Neutrophil (primary cell): Measurements from ENCODE around the gene CETP.

ENCODE experiments used
- H3K27ac ChIP-seq: fragments of 200-600 bp; sonication (generic); 2 replicates; pipeline ENCODE4 v1.5.1; 2016; ENCODE audit warnings: mild to moderate bottlenecking, moderate library complexity
- H3K27me3 ChIP-seq: fragments of 200-600 bp; sonication (generic); 2 replicates; pipeline ENCODE4 v1.6.0; 2016; ENCODE audit warnings: mild to moderate bottlenecking
- H3K36me3 ChIP-seq: fragments of 200-600 bp; sonication (generic); 2 replicates; pipeline ENCODE4 v1.5.1; 2017
- H3K4me1 ChIP-seq, 2 experiments: fragments of 200-600 bp in 1 of 2; sonication (generic) in 1 of 2; 1 replicate in 1 of 2; 2 replicates in 1 of 2; pipeline versions ENCODE4 v1.5.1 to v1.6.1; 2013 to 2016; ENCODE audit warnings: low read depth in 1 of 2, low read length in 1 of 2, mild to moderate bottlenecking in 1 of 2, moderate library complexity in 1 of 2; ENCODE audit not compliant: control insufficient read depth in 1 of 2, insufficient read depth in 1 of 2
- H3K4me3 ChIP-seq, 2 experiments: fragments of 200-600 bp in 1 of 2; sonication (generic) in 1 of 2; 1 replicate in 1 of 2; 2 replicates in 1 of 2; pipeline ENCODE4 v1.5.1; 2013 to 2016; ENCODE audit warnings: low read depth in 1 of 2, low read length in 1 of 2, mild to moderate bottlenecking in 1 of 2, moderate library complexity in 1 of 2
- H3K9me3 ChIP-seq: fragments of 200-600 bp; sonication (generic); 2 replicates; pipeline ENCODE4 v1.5.1; 2016
- CTCF ChIP-seq: fragments of 200-600 bp; sonication (generic); IDR thresholded peaks from 2 replicates; pipeline ENCODE4 v1.5.1; 2016; ENCODE audit warnings: antibody characterized with exemption

The CETP gene

GRCh38 chr16:57008440-57008839 is 46.7 kb downstream of the CETP start:
- no peak for TF ChIP-seq CTCF
- Histone ChIP-seq H3K36me3 (peaks cover 13% of the 10 kb centered on the region), H3K4me3 (no peak overlapping the region), H3K9me3 (no peaks in the 10 kb centered on the region), H3K27me3 (no peaks in the 10 kb centered on the region), H3K27ac (no peak overlapping the region), H3K4me1 (peaks cover 20 to 23% of the 10 kb centered on the region in 2 experiments)

DNA sequence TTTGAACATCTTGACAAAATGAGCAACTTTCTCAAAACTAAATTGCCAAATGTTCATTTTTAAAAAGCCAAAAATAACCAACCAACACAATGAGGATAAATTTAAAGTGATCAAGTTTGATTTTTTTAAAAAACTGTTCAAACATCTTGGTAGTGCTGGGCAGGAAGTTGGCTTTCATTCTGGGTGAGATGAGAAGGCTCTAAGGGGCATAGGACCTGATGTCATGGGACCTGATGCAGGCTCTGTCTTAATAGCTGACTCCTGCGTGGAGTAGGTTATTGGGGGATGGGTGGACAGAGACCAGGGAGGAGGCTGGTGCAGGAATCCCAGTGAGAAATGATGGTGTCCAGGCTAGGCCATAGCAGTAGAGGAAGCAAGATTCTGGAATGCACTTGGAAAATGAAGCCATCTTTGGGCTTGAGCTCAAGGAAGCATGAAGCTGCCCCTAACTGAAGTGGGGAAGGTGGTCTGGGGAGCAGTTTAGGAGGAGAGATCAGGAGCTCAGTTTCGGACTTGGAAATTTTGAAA is 48.0 kb downstream of the CETP start:
- Histone ChIP-seq H3K27ac (no peak overlapping the region), H3K9me3 (no peaks in the 10 kb centered on the region), H3K4me3 (no peak overlapping the region), H3K27me3 (no peaks in the 10 kb centered on the region), H3K4me1 (peaks cover 19 to 23% of the 10 kb centered on the region in 2 experiments), H3K36me3 (peaks cover 9% of the 10 kb centered on the region)
- no peak for TF ChIP-seq CTCF

GRCh38 chr16:57012353-57012752 is 50.6 kb downstream of the CETP start:
- no peak for TF ChIP-seq CTCF
- H3K4me1 ChIP-seq = peaks cover 13 to 17% of the 10 kb centered on the region in 2 experiments
- no peak overlapping the region for H3K27ac ChIP-seq
- no peaks in the 10 kb centered on the region for H3K9me3 ChIP-seq
- no peak overlapping the region for H3K4me3 ChIP-seq
- H3K36me3 ChIP-seq = peaks cover 9% of the 10 kb centered on the region
- no peaks in the 10 kb centered on the region for H3K27me3 ChIP-seq

DNA sequence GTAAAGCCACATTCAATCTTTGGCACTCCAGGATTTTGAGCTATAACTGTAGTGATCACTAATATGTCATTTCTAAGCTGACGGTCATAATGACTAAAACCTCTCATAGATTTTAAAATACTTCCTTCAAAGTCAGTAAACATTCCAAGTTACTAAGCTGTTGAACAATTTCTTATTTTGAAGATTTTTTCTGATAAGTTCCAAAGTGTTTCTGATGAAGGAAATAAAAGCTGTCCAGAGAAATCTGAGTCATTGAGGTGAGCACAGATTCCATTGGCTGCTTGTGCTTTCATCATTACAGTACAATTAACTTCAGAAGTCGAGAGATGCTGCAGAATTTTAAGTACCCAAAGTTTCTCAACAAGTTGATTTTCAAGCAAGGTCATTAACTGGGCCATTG is 51.5 kb downstream of the CETP start:
- no peak overlapping the region for H3K4me3 ChIP-seq
- TF ChIP-seq CTCF = no peak
- peak overlapping the region; percentile 68 for H3K27ac ChIP-seq
- H3K36me3 ChIP-seq = peaks cover 18% of the 10 kb centered on the region
- no peaks in the 10 kb centered on the region for H3K27me3 ChIP-seq
- no peaks in the 10 kb centered on the region for H3K9me3 ChIP-seq
- peaks cover 13 to 17% of the 10 kb centered on the region in 2 experiments for H3K4me1 ChIP-seq

DNA sequence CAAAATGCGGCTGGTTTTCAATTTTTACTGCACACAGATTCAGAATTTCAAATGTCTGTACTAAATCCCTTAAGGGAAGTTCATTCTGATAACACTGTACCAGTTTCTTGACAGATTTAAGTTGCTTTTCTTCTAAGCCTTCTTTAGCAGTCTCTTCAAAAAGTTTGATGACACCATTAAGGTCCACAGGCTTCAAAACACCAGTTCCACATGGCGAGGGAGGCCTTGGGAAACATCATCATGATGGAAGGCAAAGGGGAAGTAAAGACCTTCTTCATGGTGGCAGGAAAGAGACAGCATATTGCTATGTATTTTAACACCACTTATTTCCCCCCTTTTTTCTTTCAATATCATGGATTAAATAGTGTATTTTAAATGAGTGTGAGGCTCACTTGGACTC is 52.2 kb downstream of the CETP start:
- H3K27ac ChIP-seq = peak overlapping the region; percentile 68
- no peaks in the 10 kb centered on the region for H3K27me3 ChIP-seq
- peaks cover 24% of the 10 kb centered on the region for H3K36me3 ChIP-seq
- TF ChIP-seq CTCF = no peak
- H3K4me3 ChIP-seq = no peak overlapping the region
- H3K4me1 ChIP-seq = peaks cover 13 to 17% of the 10 kb centered on the region in 2 experiments
- no peaks in the 10 kb centered on the region for H3K9me3 ChIP-seq

- TF ChIP-seq CTCF = no peak
- no peaks in the 10 kb centered on the region for H3K27me3 ChIP-seq
- no peak overlapping the region for H3K4me3 ChIP-seq
- no peak overlapping the region for H3K27ac ChIP-seq
- peaks cover 13 to 17% of the 10 kb centered on the region in 2 experiments for H3K4me1 ChIP-seq
- peaks cover 48% of the 10 kb centered on the region for H3K36me3 ChIP-seq
- H3K9me3 ChIP-seq = no peaks in the 10 kb centered on the region
Measured at GRCh38 chr16:57016301-57016700, 54.6 kb downstream of the CETP start.
